DMS153 (cell line): ENCODE measurements around the gene SLC23A3.

ENCODE experiments used
- DNase-seq: peaks from one replicate; lab custom pipeline; 2025; lab: John Stamatoyannopoulos, UW

Gene SLC23A3

GRCh38 chr2:219169930-219170654 lies at the start of gene SLC23A3:
SLC23A3 (minus strand) TSS chr2:219170029; CDS start chr2:219169984, 45 bp downstream.
- DNase-seq = no peak

- DNase-seq = peak; percentile 88
Observed at GRCh38 chr2:219218732-219219701, 49.2 kb upstream of the SLC23A3 start, which contains the start of gene ABCB6. ABCB6 (minus strand) TSS chr2:219218958; CDS start chr2:219218673, 285 bp downstream.

GRCh38 chr2:219218217-219218731 lies 48.4 kb upstream of the SLC23A3 start:
- DNase-seq = peak; percentile 53

GRCh38 chr2:219216535-219216915 lies 46.7 kb upstream of the SLC23A3 start:
- DNase-seq = no peak

GRCh38 chr2:219215871-219216534 lies 46.2 kb upstream of the SLC23A3 start:
- DNase-seq = no peak

GRCh38 chr2:219214786-219215185 lies 45.0 kb upstream of the SLC23A3 start:
- DNase-seq = no peak

- no peak for DNase-seq
Observed at GRCh38 chr2:219214141-219214540, 44.3 kb upstream of the SLC23A3 start.

- no peak for DNase-seq
Observed at GRCh38 chr2:219213486-219214071, 43.8 kb upstream of the SLC23A3 start.

GRCh38 chr2:219213026-219213415 lies 43.2 kb upstream of the SLC23A3 start:
- DNase-seq = no peak

GRCh38 chr2:219210886-219211362 lies 41.1 kb upstream of the SLC23A3 start:
- no peak for DNase-seq

- DNase-seq = no peak
Observed at GRCh38 chr2:219210196-219210885, 40.5 kb upstream of the SLC23A3 start.

GRCh38 chr2:219209236-219210195 lies 39.7 kb upstream of the SLC23A3 start:
- no peak for DNase-seq

GRCh38 chr2:219207884-219208740 lies 38.3 kb upstream of the SLC23A3 start:
- no peak for DNase-seq

- no peak for DNase-seq
Observed at GRCh38 chr2:219207134-219207883, 37.5 kb upstream of the SLC23A3 start.

- peak; percentile 77 for DNase-seq
Observed at GRCh38 chr2:219206328-219207133, 36.7 kb upstream of the SLC23A3 start, which contains the start of gene ZFAND2B. ZFAND2B (plus strand) TSS chr2:219206782; CDS start chr2:219206988, 206 bp downstream.

- no peak for DNase-seq
Observed at GRCh38 chr2:219205981-219206327, 36.1 kb upstream of the SLC23A3 start.

- no peak for DNase-seq
Observed at GRCh38 chr2:219205165-219205538, 35.3 kb upstream of the SLC23A3 start.
